ENCODE results near the gene GLOD4.
A peak's percentile ranks its signal among the peaks of the same experiment; 100 is the strongest.
"Not testable (repeated sequence)": the region's sequence is repeated elsewhere in the genome, so short reads cannot be mapped to it uniquely, and the experiment has no call there.

The GLOD4 gene

GRCh38 chr17:773467-774312 is 8.4 kb downstream of the GLOD4 start:
- no peak for DNase-seq (ENCODE audit: low read depth)

- no peak for DNase-seq (ENCODE audit: low read depth)
Observed at GRCh38 chr17:773016-773415, 9.1 kb downstream of the GLOD4 start.

GRCh38 chr17:767076-767475 is 15.0 kb downstream of the GLOD4 start:
- no peak for DNase-seq (ENCODE audit: low read depth)

GRCh38 chr17:760371-760770 is 21.7 kb downstream of the GLOD4 start:
- no peak for DNase-seq (ENCODE audit: low read depth)

GRCh38 chr17:759964-760363 is 22.1 kb downstream of the GLOD4 start:
- DNase-seq (ENCODE audit: low read depth) = no peak

GRCh38 chr17:756010-756567 is 26.0 kb downstream of the GLOD4 start:
- not testable (repeated sequence) for DNase-seq (ENCODE audit: low read depth)

GRCh38 chr17:755319-755961 is 26.6 kb downstream of the GLOD4 start:
- not testable (repeated sequence) for DNase-seq (ENCODE audit: low read depth)

GRCh38 chr17:753418-753817 is 28.7 kb downstream of the GLOD4 start:
- DNase-seq (ENCODE audit: low read depth) = no peak

- DNase-seq (ENCODE audit: low read depth) = peak; percentile 13
Observed at GRCh38 chr17:752620-753219, 29.4 kb downstream of the GLOD4 start.

- DNase-seq (ENCODE audit: low read depth) = peak; percentile 100
Observed at GRCh38 chr17:752002-752619, 30.0 kb downstream of the GLOD4 start, which contains the start of gene GEMIN4. Gene GEMIN4, minus strand, starts transcription at chr17:752264. Its CDS starts 122 bp downstream, at chr17:752142.

GRCh38 chr17:751269-752001 is 30.6 kb downstream of the GLOD4 start:
- no peak for DNase-seq (ENCODE audit: low read depth)

GRCh38 chr17:750431-751037 is 31.5 kb downstream of the GLOD4 start:
- DNase-seq (ENCODE audit: low read depth) = no peak

- not testable (repeated sequence) for DNase-seq (ENCODE audit: low read depth)
Observed at GRCh38 chr17:749359-749758, 32.7 kb downstream of the GLOD4 start.

- not testable (repeated sequence) for DNase-seq (ENCODE audit: low read depth)
Observed at GRCh38 chr17:748604-749003, 33.5 kb downstream of the GLOD4 start.

- DNase-seq (ENCODE audit: low read depth) = no peak
Observed at GRCh38 chr17:746783-747629, 35.1 kb downstream of the GLOD4 start.

GRCh38 chr17:746181-746580 is 35.9 kb downstream of the GLOD4 start:
- no peak for DNase-seq (ENCODE audit: low read depth)

- no peak for DNase-seq (ENCODE audit: low read depth)
Observed at GRCh38 chr17:745406-745805, 36.7 kb downstream of the GLOD4 start.

GRCh38 chr17:744937-745336 is 37.1 kb downstream of the GLOD4 start:
- DNase-seq (ENCODE audit: low read depth) = no peak

GRCh38 chr17:743139-743538 is 38.9 kb downstream of the GLOD4 start:
- no peak for DNase-seq (ENCODE audit: low read depth)

GRCh38 chr17:742147-742793 is 39.8 kb downstream of the GLOD4 start:
- DNase-seq (ENCODE audit: low read depth) = no peak
